Skin of body (tissue), 2 donors: ENCODE results near the gene HOXB5. TPM values are rescaled to one million over a fixed set of nuclear protein-coding genes. Genes with fewer than 3 reads are reported as not detected.

ENCODE experiments used
- DNase-seq: peaks from one replicate; lab custom pipeline; 2025; lab: John Stamatoyannopoulos, UW
- total RNA-seq: library from RNA; depleted of rRNA; stranded (reverse); fragments of >200 nt; gene quantifications from one replicate; pipeline ENCODE4 v1.2.3, GENCODE V29; 2014

The HOXB5 gene
- total RNA-seq, 1 donor from 2014 or later = 0.59 TPM

- DNase-seq = no peak
Measured at GRCh38 chr17:48576479-48577309, 16.9 kb downstream of the HOXB5 start.

- no peak for DNase-seq
Measured at GRCh38 chr17:48575673-48576478, 17.7 kb downstream of the HOXB5 start.

- no peak for DNase-seq
Measured at GRCh38 chr17:48575066-48575582, 18.5 kb downstream of the HOXB5 start.

- DNase-seq = no peak
Measured at GRCh38 chr17:48574505-48575065, 19.0 kb downstream of the HOXB5 start.

- no peak for DNase-seq
Measured at GRCh38 chr17:48571826-48572417, 21.7 kb downstream of the HOXB5 start.

GRCh38 chr17:48571024-48571818 lies 22.4 kb downstream of the HOXB5 start:
- DNase-seq = no peak

- DNase-seq = no peak
Measured at GRCh38 chr17:48570325-48571023, 23.1 kb downstream of the HOXB5 start.

GRCh38 chr17:48569674-48570324 lies 23.8 kb downstream of the HOXB5 start:
- no peak for DNase-seq

- DNase-seq = no peak
Measured at GRCh38 chr17:48569240-48569582, 24.4 kb downstream of the HOXB5 start.

GRCh38 chr17:48568499-48569239 lies 24.9 kb downstream of the HOXB5 start:
- no peak for DNase-seq

GRCh38 chr17:48567646-48568354 lies 25.8 kb downstream of the HOXB5 start:
- no peak for DNase-seq

- no peak for DNase-seq
Measured at GRCh38 chr17:48567209-48567608, 26.4 kb downstream of the HOXB5 start.

- DNase-seq = no peak
Measured at GRCh38 chr17:48566717-48567116, 26.9 kb downstream of the HOXB5 start.

- no peak for DNase-seq
Measured at GRCh38 chr17:48565925-48566710, 27.5 kb downstream of the HOXB5 start.

GRCh38 chr17:48565022-48565554 lies 28.5 kb downstream of the HOXB5 start:
- DNase-seq = no peak

GRCh38 chr17:48564188-48565021 lies 29.2 kb downstream of the HOXB5 start:
- DNase-seq = no peak

GRCh38 chr17:48563867-48564187 lies 29.8 kb downstream of the HOXB5 start:
- no peak for DNase-seq
